C4-2B (cell line): ENCODE measurements around the gene FOXI3.
"Not testable (repeated sequence)": the region's sequence is repeated elsewhere in the genome, so short reads cannot be mapped to it uniquely, and the experiment has no call there.

Experiments
- CTCF ChIP-seq: fragments of 450-650 bp; conservative IDR thresholded peaks from 2 replicates; pipeline ENCODE4 v1.5.1; 2017; ENCODE audit warnings: mild to moderate bottlenecking
- ZFX ChIP-seq: fragments of 450-650 bp; IDR thresholded peaks from 2 replicates; pipeline ENCODE4 v1.6.1; 2017

GRCh38 chr2:88408870-88409269, 43.6 kb downstream of the FOXI3 start:
- not testable (repeated sequence) for TF ChIP-seq CTCF, ZFX
